Effector CD8-positive, alpha-beta T cell (primary cell): Measurements from ENCODE around the gene PPM1L.

Experiments
- DNase-seq: peaks from one replicate; lab custom pipeline; 2025; lab: John Stamatoyannopoulos, UW

The PPM1L gene

GRCh38 chr3:161042023-161042501 lies 286.0 kb downstream of the PPM1L start:
- no peak for DNase-seq

GRCh38 chr3:161043336-161044035 lies 287.5 kb downstream of the PPM1L start:
- no peak for DNase-seq

- DNase-seq: no peak
Measured at GRCh38 chr3:161049683-161050248, 293.7 kb downstream of the PPM1L start.

- DNase-seq: no peak
Measured at GRCh38 chr3:161050935-161051334, 294.9 kb downstream of the PPM1L start.

GRCh38 chr3:161051856-161052255 lies 295.8 kb downstream of the PPM1L start:
- DNase-seq: no peak

GRCh38 chr3:161054860-161055604 lies 299.0 kb downstream of the PPM1L start:
- no peak for DNase-seq

- no peak for DNase-seq
Measured at GRCh38 chr3:161064413-161064812, 308.4 kb downstream of the PPM1L start.

- no peak for DNase-seq
Measured at GRCh38 chr3:161066930-161067329, 310.9 kb downstream of the PPM1L start.

GRCh38 chr3:161067335-161067734 lies 311.3 kb downstream of the PPM1L start:
- no peak for DNase-seq

GRCh38 chr3:161069511-161070251 lies 313.6 kb downstream of the PPM1L start:
- no peak for DNase-seq

- no peak for DNase-seq
Measured at GRCh38 chr3:161070252-161070930, 314.4 kb downstream of the PPM1L start.

- DNase-seq: no peak
Measured at GRCh38 chr3:161070980-161071663, 315.1 kb downstream of the PPM1L start.

GRCh38 chr3:161072211-161072621 lies 316.2 kb downstream of the PPM1L start:
- no peak for DNase-seq

GRCh38 chr3:161072751-161073150 lies 316.7 kb downstream of the PPM1L start:
- no peak for DNase-seq

GRCh38 chr3:161073181-161073580 lies 317.1 kb downstream of the PPM1L start:
- no peak for DNase-seq

- DNase-seq: no peak
Measured at GRCh38 chr3:161081633-161082032, 325.6 kb downstream of the PPM1L start.

- no peak for DNase-seq
Measured at GRCh38 chr3:161082063-161082462, 326.0 kb downstream of the PPM1L start.

GRCh38 chr3:161083131-161083530 lies 327.1 kb downstream of the PPM1L start:
- no peak for DNase-seq

- DNase-seq: no peak
Measured at GRCh38 chr3:161084277-161084676, 328.2 kb downstream of the PPM1L start.

- DNase-seq: no peak
Measured at GRCh38 chr3:161093895-161094294, 337.9 kb downstream of the PPM1L start.

GRCh38 chr3:161096771-161097367 lies 340.8 kb downstream of the PPM1L start:
- DNase-seq: no peak
